ENCODE measurements around the gene LRRK1.

DNA sequence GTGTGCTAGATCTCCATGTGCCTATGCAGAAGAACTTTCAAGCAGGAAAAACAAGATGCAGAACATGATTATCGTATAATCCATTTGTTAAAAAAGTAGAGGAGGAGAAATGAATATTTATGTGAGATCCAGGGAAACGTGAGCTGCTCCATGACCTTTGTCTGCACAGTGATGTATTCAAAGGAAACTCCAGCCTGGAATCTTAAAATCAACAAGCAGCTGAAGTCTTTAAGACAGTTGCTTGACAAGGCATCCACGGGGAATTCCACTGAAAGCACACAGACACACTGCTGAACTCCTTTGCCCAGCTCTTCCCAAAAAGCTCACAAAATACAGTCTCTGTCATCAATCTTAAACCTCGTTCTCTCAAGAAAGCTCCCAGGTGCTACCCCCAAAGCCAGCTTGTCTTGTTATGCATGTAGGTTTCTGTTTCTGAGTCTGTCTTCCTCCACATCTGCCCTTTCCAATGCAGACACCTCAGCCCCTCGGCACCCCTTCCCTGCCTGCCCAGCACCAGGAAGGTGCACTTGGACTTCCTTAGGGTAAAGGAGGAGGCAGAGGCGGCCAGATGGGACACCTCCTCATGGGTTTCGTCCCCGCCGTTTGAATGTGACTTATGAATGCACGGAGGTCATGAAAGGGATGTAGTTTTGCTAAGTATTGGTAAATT lies 28.7 kb downstream of the LRRK1 start:
- TF ChIP-seq CTCF (IDR thresholded peaks at IDR 0.05; ENCODE audit: borderline replicate concordance, extremely low read depth, low read length, poor library complexity, severe bottlenecking) (no peak), EZH2 (IDR thresholded peaks at IDR 0.05; ENCODE audit: borderline replicate concordance, low read depth, low read length, severe bottlenecking) (no peak)
